NB4 (cell line): Measurements from ENCODE around the gene SSR1.

Experiments
- TF ChIP-seq, protein P1 (sequence below): IDR thresholded peaks from one replicate; pipeline ENCODE4 v1.5.1; 2012; ENCODE audit warnings: low read depth, low read length
- TF ChIP-seq, protein P2 (sequence below): IDR thresholded peaks from 2 replicates; pipeline ENCODE4 v1.6.1; 2011; ENCODE audit warnings: low read depth, low read length

DNA sequence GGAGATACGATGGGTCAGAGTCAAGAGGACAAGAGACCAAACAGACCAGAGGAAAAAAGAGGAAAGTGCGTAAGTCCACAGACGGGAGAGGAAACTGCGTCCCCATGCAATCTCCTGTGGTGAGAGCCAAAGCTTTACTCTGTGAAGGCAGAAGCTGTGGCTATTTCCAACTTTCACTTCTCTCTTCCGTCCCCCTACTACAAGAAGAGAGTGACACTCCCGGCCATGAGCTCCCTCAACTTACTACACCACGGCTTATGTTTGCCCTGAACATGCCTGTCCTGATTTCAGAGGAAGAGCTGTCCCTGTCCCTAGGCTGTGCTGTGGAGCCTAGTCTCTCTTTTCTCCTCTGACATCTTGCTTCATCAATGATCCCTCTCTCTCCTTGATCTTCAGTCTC lies 11.5 kb upstream of the SSR1 start:
- TF ChIP-seq, protein P1, sequence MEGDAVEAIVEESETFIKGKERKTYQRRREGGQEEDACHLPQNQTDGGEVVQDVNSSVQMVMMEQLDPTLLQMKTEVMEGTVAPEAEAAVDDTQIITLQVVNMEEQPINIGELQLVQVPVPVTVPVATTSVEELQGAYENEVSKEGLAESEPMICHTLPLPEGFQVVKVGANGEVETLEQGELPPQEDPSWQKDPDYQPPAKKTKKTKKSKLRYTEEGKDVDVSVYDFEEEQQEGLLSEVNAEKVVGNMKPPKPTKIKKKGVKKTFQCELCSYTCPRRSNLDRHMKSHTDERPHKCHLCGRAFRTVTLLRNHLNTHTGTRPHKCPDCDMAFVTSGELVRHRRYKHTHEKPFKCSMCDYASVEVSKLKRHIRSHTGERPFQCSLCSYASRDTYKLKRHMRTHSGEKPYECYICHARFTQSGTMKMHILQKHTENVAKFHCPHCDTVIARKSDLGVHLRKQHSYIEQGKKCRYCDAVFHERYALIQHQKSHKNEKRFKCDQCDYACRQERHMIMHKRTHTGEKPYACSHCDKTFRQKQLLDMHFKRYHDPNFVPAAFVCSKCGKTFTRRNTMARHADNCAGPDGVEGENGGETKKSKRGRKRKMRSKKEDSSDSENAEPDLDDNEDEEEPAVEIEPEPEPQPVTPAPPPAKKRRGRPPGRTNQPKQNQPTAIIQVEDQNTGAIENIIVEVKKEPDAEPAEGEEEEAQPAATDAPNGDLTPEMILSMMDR, result no peak
- TF ChIP-seq, protein P2, sequence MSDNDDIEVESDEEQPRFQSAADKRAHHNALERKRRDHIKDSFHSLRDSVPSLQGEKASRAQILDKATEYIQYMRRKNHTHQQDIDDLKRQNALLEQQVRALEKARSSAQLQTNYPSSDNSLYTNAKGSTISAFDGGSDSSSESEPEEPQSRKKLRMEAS, result no peak; the same call in 1 of the 2 replicates
